GM12878 (cell line): ENCODE data around the gene CLCN7. TPM values are rescaled to one million over a fixed set of nuclear protein-coding genes. Genes with fewer than 3 reads are reported as not detected.

Source experiments
- ATAC-seq: fragments of 200-7000 bp; cut with Tn5 transposase; 3 replicates; pipeline ENCODE4 v1.9.1; 2020; ENCODE audit warnings: mild to moderate bottlenecking, moderate library complexity
- BruUV-seq: library from RNA; stranded (reverse); fragments of 400-500 nt; replicated peaks from 2 replicates; lab custom pipeline; 2021; lab: Mats Ljungman, UMichigan
- CTCF ChIA-PET: fragments of 300-600 bp; sonication (Branson Sonifier 250); formaldehyde crosslinking; extraction: SDS; loops from one replicate; lab custom pipeline; 2021; ENCODE audit warnings: inconsistent platforms; lab: Yijun Ruan, JAX
- POLR2A ChIA-PET: fragments of 350-600 bp; formaldehyde crosslinking; extraction: SDS; loops from one replicate; lab custom pipeline; 2021; ENCODE audit warnings: inconsistent platforms; lab: Charles Lee
- RAD21 ChIA-PET: fragments of 300-600 bp; sonication (Branson Sonifier 250); formaldehyde crosslinking; loops from one replicate; lab custom pipeline; 2023; ENCODE audit warnings: antibody characterized with exemption; ENCODE audit not compliant: unreplicated experiment; lab: Charles Lee
- SMC1A ChIA-PET: fragments of 300-600 bp; sonication (Branson Sonifier 250); formaldehyde crosslinking; loops from one replicate; lab custom pipeline; 2023; ENCODE audit not compliant: unreplicated experiment, uncharacterized antibody; lab: Charles Lee
- DNase-seq: peaks from one replicate; pipeline ENCODE4 v3.0.0-alpha.2; 2011; ENCODE audit warnings: low read depth, low spot score
- FAIRE-seq: peaks from 3 replicates; lab custom pipeline; 2011; peaks lifted over from hg19 to GRCh38; lab: Jason Lieb, UNC
- H2AFZ ChIP-seq: 2 replicates; pipeline ENCODE4 v1.6.0; 2011; ENCODE audit warnings: low read depth, low read length, control low read depth; ENCODE audit not compliant: control insufficient read depth
- H3K27ac ChIP-seq: 2 replicates; pipeline ENCODE4 v1.5.1; 2011; ENCODE audit warnings: control low read depth; ENCODE audit not compliant: control insufficient read depth, insufficient read depth
- H3K27me3 ChIP-seq, 2 experiments: replicated peaks in 1 of 2; 2 replicates each; pipeline versions ENCODE4 v1.6.0 to v1.6.1; 2011; ENCODE audit warnings: low read length in 1 of 2; ENCODE audit not compliant: control insufficient read depth in 2 of 2, insufficient read depth in 2 of 2
- H3K36me3 ChIP-seq, 2 experiments: 2 replicates each; pipeline ENCODE4 v1.5.1; 2011; ENCODE audit warnings: low read length in 1 of 2; ENCODE audit not compliant: control insufficient read depth in 2 of 2, insufficient read depth in 2 of 2
- H3K4me1 ChIP-seq: 2 replicates; pipeline ENCODE4 v1.6.1; 2011; ENCODE audit warnings: mild to moderate bottlenecking, low read length, moderate library complexity, mixed read lengths; ENCODE audit not compliant: control insufficient read depth, insufficient read depth
- H3K4me2 ChIP-seq: 2 replicates; pipeline ENCODE4 v1.6.0; 2011; ENCODE audit warnings: control low read depth; ENCODE audit not compliant: control insufficient read depth, insufficient read depth
- H3K4me3 ChIP-seq: fragments of 200-600 bp; sonication (generic); 2 replicates; pipeline ENCODE4 v1.5.1; 2016
- H3K79me2 ChIP-seq: 2 replicates; pipeline ENCODE4 v1.6.0; 2011; ENCODE audit warnings: low read length; ENCODE audit not compliant: control insufficient read depth, insufficient read depth
- H3K9ac ChIP-seq: 2 replicates; pipeline ENCODE4 v1.8.0; 2011; ENCODE audit warnings: low read length, control low read depth, mixed read lengths; ENCODE audit not compliant: control insufficient read depth, insufficient read depth
- H3K9me3 ChIP-seq: replicated peaks from 3 replicates; pipeline ENCODE4 v1.5.1; 2011; ENCODE audit warnings: mild to moderate bottlenecking, low read length; ENCODE audit not compliant: control insufficient read depth, insufficient read depth
- H4K20me1 ChIP-seq: 2 replicates; pipeline ENCODE4 v1.6.0; 2011; ENCODE audit not compliant: control insufficient read depth, insufficient read depth
- CHD2 ChIP-seq: IDR thresholded peaks from 2 replicates; pipeline ENCODE4 v1.6.1; 2011; ENCODE audit warnings: low read depth, low read length, improper control_type of control experiment, borderline replicate concordance
- CHD4 ChIP-seq: fragments of 200-600 bp; sonication (generic); IDR thresholded peaks from 2 replicates; pipeline ENCODE4 v1.6.1; 2016; ENCODE audit warnings: mild to moderate bottlenecking
- EGR1 ChIP-seq, 2 experiments: IDR thresholded peaks; 1 replicate in 1 of 2; 2 replicates in 1 of 2; pipeline ENCODE4 v1.6.1; 2011 to 2012; ENCODE audit warnings: low read depth in 2 of 2, low read length in 2 of 2, borderline replicate concordance in 1 of 2, mild to moderate bottlenecking in 1 of 2, moderate library complexity in 1 of 2
- ELK1 ChIP-seq: IDR thresholded peaks from 2 replicates; pipeline ENCODE4 v1.6.1; 2012; ENCODE audit warnings: low read depth, low read length, improper control_type of control experiment
- HCFC1 ChIP-seq: fragments of 150-350 bp; IDR thresholded peaks from 2 replicates; pipeline ENCODE4 v1.6.1; 2014; ENCODE audit warnings: low read length
- JUND ChIP-seq: IDR thresholded peaks from 2 replicates; pipeline ENCODE4 v1.6.1; 2012; ENCODE audit warnings: low read depth, mild to moderate bottlenecking, low read length, improper control_type of control experiment, moderate library complexity
- MXI1 ChIP-seq: fragments of 150-350 bp; IDR thresholded peaks from 2 replicates; pipeline ENCODE4 v1.6.1; 2011; ENCODE audit warnings: low read depth, mild to moderate bottlenecking, inconsistent platforms, low read length, improper control_type of control experiment
- NR2C1 ChIP-seq: fragments of 450-650 bp; IDR thresholded peaks from 2 replicates; pipeline ENCODE4 v1.6.1; 2017; ENCODE audit warnings: antibody characterized with exemption, mild to moderate bottlenecking, moderate library complexity
- REST ChIP-seq: IDR thresholded peaks from 2 replicates; pipeline ENCODE4 v1.6.1; 2012; ENCODE audit warnings: mild to moderate bottlenecking, low read depth, low read length
- TAF1 ChIP-seq: IDR thresholded peaks from 2 replicates; pipeline ENCODE4 v1.6.1; 2011; ENCODE audit warnings: mild to moderate bottlenecking, low read depth, low read length, borderline replicate concordance
- TCF7 ChIP-seq: IDR thresholded peaks from 2 replicates; pipeline ENCODE4 v1.6.1; 2014; ENCODE audit warnings: antibody characterized with exemption, borderline replicate concordance
- USF1 ChIP-seq: IDR thresholded peaks from 2 replicates; pipeline ENCODE4 v1.6.1; 2011; ENCODE audit warnings: borderline replicate concordance, low read depth, mild to moderate bottlenecking, moderate library complexity, mixed read lengths, low read length; ENCODE audit not compliant: insufficient read depth; ENCODE audit errors: extremely low read length
- ZNF622 ChIP-seq: fragments of 450-650 bp; IDR thresholded peaks from 2 replicates; pipeline ENCODE4 v1.6.1; 2017; ENCODE audit warnings: mild to moderate bottlenecking, inconsistent platforms
- ZSCAN29 ChIP-seq: fragments of 450-650 bp; IDR thresholded peaks from 2 replicates; pipeline ENCODE4 v1.6.1; 2017; ENCODE audit warnings: mild to moderate bottlenecking, moderate library complexity
- WGBS: methylation state at CpG from one replicate; pipeline ENCODE4 v1.1.6; 2016; ENCODE audit warnings: low lambda C conversion rate; ENCODE audit not compliant: insufficient replicate concordance, insufficient coverage; ENCODE audit errors: missing lambda C conversion rate; 5-methylcytosine and 5-hydroxymethylcytosine counted together
- in situ Hi-C: fragments of 300-500 bp; cut with MboI; formaldehyde crosslinking; loops from 9 replicates; pipeline ENCODE4 v1.14.3; 2018; ENCODE audit warnings: mixed read lengths
- intact Hi-C: fragments of 100-400 bp; cut with micrococcal nuclease; formaldehyde crosslinking; loops from one replicate; pipeline ENCODE4 v1.14.2; 2022; ENCODE audit not compliant: unreplicated experiment
- polyA plus RNA-seq, 11 experiments: library from polyadenylated mRNA; depleted of rRNA in 4 of 11; unstranded in 6 of 11; stranded (reverse) in 5 of 11; fragments of >200 nt; fragmentation: Nextera tagmentation in 4 of 11; fragmentation: Illumina TruSeq in 1 of 11; extraction: Ambion mirVana in 4 of 11; extraction: Trizol in 1 of 11; gene quantifications; 1 replicate in 1 of 11; 2 replicates in 10 of 11; pipeline versions ENCODE4 v1.2.1 to v1.2.3, GENCODE V29; 2011 to 2016; ENCODE audit warnings: inconsistent platforms in 2 of 11, missing spikeins in 2 of 11, low read depth in 1 of 11
- total RNA-seq, 4 experiments: library from RNA; depleted of rRNA in 3 of 4; stranded (reverse); fragments of >200 nt in 3 of 4; fragmentation: Illumina TruSeq in 1 of 4; extraction: Trizol in 1 of 4; gene quantifications; 2 replicates each; pipeline versions ENCODE4 v1.2.1 to v1.2.3, GENCODE V29; 2013 to 2021
- TF ChIP-seq, protein P1 (sequence below): IDR thresholded peaks from 2 replicates; pipeline ENCODE4 v1.6.1; 2011; ENCODE audit warnings: low read depth, mild to moderate bottlenecking, low read length, moderate library complexity, borderline replicate concordance; ENCODE audit errors: extremely low read depth

CLCN7 gene
- total and polyA plus RNA-seq, 10 of the 15 experiments (the other 5 are each of a cell fraction or from before 2014, with no cell fraction given), result 0.04 to 62.5 (median 19.9) TPM

GRCh38 chr16:1493746-1494094, 18.9 kb upstream of the CLCN7 start (continued):
- TF ChIP-seq EGR1 (IDR thresholded peaks at IDR 0.05; ENCODE audit: borderline replicate concordance in 1 of 2, low read depth in 2 of 2, low read length in 2 of 2) (no peak), JUND (no peak), CHD2 (no peak)
- TF ChIP-seq, all 136 proteins: peak for 0

DNA sequence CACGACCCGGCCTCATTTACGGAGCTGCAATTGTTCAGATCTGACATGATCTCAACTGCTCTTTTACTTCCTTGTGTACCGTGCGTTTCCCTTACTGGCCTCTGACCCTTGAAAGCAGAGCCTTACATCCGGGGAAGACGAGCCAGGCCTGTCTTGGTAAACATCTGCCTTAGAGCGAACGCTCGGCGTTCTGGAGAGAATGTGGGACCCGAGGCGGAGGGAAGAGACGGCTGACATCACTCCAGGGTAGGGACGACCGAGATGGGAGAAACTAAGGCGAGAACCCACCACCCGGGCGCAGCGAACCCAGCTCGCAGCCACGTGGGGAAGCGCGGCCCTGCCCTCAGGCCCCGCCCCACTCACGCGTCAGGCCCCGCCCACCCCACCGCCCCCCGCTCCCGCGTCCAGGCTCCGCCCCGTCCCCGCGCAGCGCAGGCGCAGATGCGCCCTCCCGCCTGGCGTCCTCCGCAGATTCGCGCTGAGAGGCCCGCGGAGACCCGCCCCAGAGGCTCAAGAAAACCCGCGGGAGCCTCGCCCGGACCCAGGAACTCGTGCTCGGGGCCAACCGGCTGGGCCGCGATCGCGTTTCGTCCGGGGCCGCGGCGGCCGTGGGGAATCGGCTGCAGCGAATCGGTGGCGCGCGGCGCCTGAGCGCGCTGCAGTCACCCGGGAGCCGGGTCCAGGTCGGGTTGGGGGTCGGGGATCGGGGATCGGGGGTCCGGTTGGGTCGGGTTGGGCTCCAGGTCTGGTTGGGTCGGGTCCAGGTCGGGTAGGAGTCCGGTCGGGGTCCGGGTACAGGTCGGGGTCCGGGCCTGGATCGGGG, 18.3 kb upstream of the CLCN7 start, which contains the start of gene TELO2:
TELO2 (plus strand) TSS at position 438 of the 823 bp plus-strand sequence. CDS start 922 bp downstream, outside the sequence.
- peak within 1 kb of the TSS; percentile 94 for H3K4me2 ChIP-seq
- peak within 1 kb of the TSS; percentile 96 for H2AFZ ChIP-seq
- peaks cover under 1 to 7% of the 10 kb centered on the region in 2 experiments; a peak in 3 of 4 replicates for H3K36me3 ChIP-seq
- peak within 1 kb of the TSS; percentile 92 for H3K9ac ChIP-seq
- H3K4me3 ChIP-seq, result peak within 1 kb of the TSS; percentile 95
- 1% methylated on average over 52 of the region's 89 CpGs for WGBS
- peaks cover 17% of the 10 kb centered on the region for H3K79me2 ChIP-seq
- intact Hi-C loops, result no loop called here
- H3K4me1 ChIP-seq, result peaks cover 6% of the 10 kb centered on the region
- peak within 1 kb of the TSS; percentile 94 for H3K27ac ChIP-seq
- ChIA-PET SMC1A (interaction anchor here (1.2 kb wide), 1 partner anchor 9 kb away, joined by 3 read pairs; no protein-coding TSS in a partner anchor), RAD21 (no interaction called here), POLR2A (interaction anchor here (0.5 to 1.8 kb wide), 6 partner anchors 15 to 227 kb away, joined by 3 to 7 read pairs (median 4); partner anchors contain the start of genes JPT2 and UQCC4), CTCF (interaction anchor here (0.7 to 1.8 kb wide), 2 partner anchors 64 to 281 kb away, joined by 3 to 6 read pairs; no protein-coding TSS in a partner anchor)
- no peak for DNase-seq
- BruUV-seq, result no TSS peak
- no peaks in the 10 kb centered on the region for H3K27me3 ChIP-seq
- no peaks in the 10 kb centered on the region for H3K9me3 ChIP-seq
- peak; percentile 89 for FAIRE-seq
- H4K20me1 ChIP-seq, result no peaks in the 10 kb centered on the region
- in situ Hi-C loops, result no loop called here
- peak; percentile 93 for ATAC-seq
- TF ChIP-seq ZNF622, result no peak
- TF ChIP-seq TAF1, result peak; percentile 72; the same call in 1 of the 2 replicates
- no peak for TF ChIP-seq REST
- no peak for TF ChIP-seq ELK1
- no peak for TF ChIP-seq CHD4
- TF ChIP-seq, protein P1, sequence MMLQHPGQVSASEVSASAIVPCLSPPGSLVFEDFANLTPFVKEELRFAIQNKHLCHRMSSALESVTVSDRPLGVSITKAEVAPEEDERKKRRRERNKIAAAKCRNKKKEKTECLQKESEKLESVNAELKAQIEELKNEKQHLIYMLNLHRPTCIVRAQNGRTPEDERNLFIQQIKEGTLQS, result 0 out of 2 replicates have a peak, but pooled peaks have one; percentile 2
- peak; percentile 43 for TF ChIP-seq MXI1
- TF ChIP-seq NR2C1, result peak; percentile 69
- TF ChIP-seq TCF7, result no peak
- no peak for TF ChIP-seq ZSCAN29
- TF ChIP-seq USF1, result peak; percentile 55
- TF ChIP-seq HCFC1, result peak; percentile 4; the same call in 1 of the 2 replicates
